ENCODE results near the gene ATF4.
"Not testable (repeated sequence)": the region's sequence is repeated elsewhere in the genome, so short reads cannot be mapped to it uniquely, and the experiment has no call there.

Gene ATF4

DNA sequence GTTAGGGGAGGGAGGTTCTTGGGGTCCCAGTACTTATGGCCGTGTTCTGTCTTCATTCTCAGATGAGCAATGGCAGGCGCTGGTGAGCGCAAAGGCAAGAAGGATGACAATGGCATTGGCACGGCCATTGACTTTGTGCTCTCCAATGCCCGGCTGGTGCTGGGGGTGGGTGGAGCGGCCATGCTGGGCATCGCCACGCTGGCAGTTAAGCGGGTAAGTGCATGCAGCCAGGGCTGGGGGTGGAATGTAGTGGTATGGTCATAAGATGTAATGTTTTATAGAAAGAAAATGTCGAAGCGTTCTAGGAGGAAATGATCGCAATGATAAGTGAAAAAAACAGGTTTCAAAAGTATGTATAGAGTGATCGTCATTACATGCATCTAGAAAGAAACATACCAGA is 9.1 kb upstream of the ATF4 start:
- DNase-seq = no peak

DNA sequence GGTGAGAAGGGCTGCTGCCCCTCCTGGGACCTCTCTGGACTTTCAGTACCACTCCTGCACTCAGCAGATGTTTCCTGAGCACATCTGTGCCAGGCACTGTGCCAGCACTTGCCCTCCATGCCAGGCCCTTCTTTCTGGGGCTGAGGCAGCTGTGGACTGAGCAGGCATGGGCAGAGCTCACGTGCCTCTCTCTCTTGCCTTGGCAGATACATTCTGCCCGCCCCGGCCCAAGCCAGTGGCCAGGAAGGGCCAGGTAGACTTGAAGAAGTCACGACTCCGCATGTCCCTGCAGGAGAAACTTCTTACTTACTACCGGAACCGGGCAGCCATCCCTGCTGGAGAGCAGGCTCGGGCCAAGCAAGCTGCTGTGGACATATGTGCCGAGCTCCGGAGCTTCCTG is 8.3 kb upstream of the ATF4 start:
- no peak for DNase-seq

DNA sequence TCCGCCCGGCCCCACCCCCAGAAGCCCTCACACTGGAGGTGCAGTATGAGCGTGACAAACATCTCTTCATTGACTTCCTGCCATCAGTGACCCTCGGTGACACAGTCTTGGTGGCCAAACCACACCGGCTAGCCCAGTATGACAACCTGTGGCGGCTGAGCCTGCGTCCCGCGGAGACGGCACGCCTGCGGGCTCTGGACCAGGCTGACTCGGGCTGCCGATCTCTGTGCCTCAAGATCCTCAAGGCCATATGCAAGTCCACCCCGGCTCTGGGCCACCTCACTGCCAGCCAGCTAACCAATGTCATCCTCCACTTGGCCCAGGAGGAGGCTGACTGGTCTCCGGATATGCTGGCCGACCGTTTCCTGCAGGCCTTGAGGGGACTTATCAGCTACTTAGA is 6.6 kb upstream of the ATF4 start:
- DNase-seq = no peak

DNA sequence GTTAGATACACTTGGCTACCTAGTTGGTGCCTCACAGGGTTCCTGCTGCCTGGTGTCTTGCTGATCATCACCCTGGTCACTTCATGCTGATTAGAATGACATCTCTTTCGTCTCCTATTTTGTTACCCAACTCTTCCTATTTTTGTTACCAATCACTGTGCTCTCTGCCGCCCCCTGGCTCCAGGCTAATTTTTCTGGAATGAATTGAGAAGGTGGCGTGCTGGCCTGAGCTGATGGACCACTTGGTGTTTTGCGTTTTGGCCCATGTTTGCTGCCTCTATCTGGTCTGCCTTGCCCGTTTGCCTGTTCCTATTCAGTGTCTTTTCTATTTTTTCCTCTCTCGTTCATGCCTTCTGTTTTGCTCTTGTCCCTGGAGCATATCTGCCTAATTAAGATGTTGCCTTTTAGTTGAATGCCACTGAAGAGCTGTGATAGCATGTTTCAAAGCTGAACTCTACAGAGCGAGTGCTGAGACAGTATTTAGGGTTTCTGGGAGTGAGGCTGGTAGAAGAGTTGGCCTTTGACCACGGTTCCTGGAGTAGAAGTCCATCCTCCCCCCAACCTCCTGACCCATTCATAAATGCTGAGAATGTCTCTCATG is 5.9 kb upstream of the ATF4 start:
- DNase-seq = no peak

DNA sequence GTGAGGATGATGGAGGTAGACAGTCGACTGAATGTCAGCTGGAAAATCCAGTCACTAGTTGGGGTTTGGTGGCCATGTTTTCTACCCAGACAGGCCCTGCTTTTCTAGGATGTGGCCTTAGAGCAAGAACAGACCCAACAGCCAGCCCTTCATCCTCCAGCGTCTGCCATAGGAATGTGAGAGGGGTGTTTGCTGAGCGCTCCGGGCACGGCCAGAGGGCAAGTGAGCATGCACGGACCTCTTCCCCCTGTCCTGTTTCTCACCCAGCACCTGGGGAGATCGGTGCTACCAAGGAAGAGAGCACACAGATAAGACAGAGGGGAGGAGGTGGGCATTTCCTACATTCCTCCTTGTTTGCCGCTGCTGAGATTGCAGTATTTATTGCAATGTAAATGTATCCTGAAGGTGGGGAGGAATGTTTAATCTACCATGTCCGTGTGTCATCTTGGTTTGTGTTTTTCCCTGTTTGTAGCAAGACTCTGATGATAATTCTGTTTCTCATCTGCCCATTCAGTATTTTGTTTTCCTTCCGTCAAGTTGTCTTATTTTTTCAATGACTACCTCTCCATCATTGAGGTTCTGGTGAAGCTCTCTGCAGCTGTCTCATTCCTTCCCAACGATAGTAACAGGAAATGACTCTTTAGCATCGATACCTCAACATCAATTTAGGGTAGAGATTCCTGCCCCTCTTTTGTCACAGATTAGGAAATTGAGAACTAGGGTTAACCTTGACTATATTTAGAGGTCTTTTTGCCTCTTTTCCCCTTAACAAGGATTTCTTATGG is 4.9 kb upstream of the ATF4 start:
- DNase-seq = no peak

DNA sequence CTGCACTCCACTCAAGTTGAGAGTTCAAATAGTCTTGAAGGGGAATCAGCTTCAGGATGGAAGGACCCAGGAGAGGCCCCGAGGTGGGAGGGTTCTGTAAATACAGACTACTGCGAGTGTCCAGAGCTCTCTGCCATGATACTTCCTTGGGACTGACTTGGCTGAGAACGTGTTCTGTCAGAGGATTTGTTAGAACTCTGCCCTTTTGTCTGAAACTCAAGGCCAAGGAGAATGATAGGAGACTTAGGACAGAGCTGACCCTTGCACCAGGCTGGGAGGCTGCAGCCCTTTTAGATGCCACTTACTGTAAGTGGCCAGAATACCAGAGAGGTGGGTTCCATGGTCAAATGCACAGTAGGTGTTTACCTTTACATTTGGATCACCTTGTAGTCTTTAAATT is 2.9 kb upstream of the ATF4 start:
- no peak for DNase-seq

DNA sequence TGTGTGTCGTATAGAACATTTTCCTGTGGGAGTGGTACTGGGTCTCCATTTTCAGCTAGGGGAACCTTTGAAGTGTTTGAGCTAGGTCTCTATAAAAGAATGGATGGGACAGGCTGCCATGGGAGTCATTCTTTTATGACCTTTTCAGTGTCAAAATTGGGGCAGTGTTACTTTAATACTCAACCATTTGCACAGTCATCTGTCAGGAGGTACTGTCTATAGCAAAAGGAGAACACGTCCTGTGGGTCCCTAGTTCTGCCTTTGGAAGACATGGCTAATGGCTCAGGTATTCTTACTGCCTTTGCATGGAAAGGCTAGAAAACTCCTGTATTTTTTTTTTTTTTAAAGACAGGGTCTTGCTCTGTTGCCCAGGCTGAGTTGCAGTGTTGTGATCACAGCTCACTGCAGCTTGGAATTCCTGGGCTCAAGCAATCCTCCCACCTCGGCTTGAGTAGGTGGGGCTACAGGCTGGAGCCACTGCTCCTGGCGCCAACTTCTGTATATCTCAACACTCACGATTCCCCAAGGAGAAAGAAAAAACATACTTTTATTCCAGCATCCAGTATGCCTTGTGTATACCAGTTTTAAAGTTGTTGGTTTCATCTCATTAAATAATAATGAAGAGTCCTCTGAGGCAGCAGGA is 2.1 kb upstream of the ATF4 start:
- DNase-seq = no peak

DNA sequence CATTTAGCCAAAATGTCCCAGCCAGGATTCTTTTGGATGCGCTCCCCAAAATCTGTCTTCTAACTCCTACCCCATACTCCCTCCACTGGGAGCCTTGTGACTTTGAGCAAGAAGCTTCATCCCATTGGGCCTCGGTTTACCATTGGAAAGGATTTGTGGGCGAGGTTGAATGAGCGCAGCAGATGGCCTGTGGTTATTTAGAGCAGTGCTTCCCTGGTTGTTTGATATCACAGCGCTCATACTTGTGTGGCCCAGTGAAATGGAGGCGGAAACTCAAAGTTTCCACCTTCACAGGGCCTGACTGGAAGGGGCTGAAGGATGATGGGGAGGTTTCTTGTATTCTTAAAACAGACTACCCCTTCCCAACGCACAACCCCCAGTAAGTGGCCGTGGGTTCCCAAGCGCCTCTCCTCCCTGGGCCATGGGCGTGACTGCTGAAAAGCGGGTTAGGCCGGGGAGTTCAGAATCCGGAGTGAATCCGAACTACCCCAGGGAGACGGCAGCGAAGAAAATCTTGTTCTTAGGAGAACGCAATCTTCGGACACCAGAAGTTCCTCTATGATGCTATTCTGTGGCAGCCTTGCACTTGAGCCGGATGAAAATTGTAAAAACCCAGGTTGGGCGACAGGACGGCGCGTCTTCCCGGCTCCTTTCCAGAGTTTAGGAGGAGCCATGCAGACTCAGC is 1.2 kb upstream of the ATF4 start:
- DNase-seq = no peak

DNA sequence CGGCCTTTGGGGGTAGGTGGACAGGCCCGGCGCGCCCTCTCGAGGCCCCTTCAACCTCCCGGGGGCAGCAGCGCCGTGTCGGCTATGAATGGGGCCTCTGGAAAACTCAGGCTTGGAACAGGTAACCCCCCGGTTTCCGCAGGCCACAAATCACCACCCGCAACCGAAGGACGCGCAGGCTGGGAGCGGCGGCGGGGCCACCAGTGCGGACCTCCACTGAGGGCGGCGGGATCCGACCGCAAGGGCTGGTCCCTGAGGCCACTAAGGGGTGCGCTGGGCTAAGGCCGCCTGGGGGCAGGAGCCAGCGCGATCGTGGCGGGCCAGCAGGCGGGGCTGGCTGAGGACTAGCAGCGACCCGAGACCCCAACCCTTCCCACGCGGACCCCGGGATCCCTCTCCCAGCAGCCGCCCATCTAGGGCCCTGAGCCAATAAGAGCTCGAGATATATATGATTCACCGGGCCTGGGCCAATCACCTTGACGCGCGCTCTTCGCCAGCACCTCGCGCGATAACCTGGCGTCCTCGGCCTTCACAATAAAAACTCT is 609 bp upstream of the ATF4 start:
- DNase-seq = peak in 1 of 2 experiments; percentile 92

DNA sequence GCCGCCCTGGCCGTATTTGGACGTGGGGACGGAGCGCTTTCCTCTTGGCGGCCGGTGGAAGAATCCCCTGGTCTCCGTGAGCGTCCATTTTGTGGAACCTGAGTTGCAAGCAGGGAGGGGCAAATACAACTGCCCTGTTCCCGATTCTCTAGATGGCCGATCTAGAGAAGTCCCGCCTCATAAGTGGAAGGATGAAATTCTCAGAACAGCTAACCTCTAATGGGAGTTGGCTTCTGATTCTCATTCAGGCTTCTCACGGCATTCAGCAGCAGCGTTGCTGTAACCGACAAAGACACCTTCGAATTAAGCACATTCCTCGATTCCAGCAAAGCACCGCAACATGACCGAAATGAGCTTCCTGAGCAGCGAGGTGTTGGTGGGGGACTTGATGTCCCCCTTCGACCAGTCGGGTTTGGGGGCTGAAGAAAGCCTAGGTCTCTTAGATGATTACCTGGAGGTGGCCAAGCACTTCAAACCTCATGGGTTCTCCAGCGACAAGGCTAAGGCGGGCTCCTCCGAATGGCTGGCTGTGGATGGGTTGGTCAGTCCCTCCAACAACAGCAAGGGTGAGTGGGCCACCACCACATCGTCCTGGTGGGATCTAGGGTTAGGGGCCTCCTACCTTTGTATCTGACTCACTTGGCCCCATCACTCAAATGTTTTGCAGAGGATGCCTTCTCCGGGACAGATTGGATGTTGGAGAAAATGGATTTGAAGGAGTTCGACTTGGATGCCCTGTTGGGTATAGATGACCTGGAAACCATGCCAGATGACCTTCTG is 934 bp downstream of the ATF4 start:
- not testable (repeated sequence) for DNase-seq

DNA sequence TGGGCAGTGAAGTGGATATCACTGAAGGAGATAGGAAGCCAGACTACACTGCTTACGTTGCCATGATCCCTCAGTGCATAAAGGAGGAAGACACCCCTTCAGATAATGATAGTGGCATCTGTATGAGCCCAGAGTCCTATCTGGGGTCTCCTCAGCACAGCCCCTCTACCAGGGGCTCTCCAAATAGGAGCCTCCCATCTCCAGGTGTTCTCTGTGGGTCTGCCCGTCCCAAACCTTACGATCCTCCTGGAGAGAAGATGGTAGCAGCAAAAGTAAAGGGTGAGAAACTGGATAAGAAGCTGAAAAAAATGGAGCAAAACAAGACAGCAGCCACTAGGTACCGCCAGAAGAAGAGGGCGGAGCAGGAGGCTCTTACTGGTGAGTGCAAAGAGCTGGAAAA is 1.7 kb downstream of the ATF4 start:
- DNase-seq = not testable (repeated sequence)

DNA sequence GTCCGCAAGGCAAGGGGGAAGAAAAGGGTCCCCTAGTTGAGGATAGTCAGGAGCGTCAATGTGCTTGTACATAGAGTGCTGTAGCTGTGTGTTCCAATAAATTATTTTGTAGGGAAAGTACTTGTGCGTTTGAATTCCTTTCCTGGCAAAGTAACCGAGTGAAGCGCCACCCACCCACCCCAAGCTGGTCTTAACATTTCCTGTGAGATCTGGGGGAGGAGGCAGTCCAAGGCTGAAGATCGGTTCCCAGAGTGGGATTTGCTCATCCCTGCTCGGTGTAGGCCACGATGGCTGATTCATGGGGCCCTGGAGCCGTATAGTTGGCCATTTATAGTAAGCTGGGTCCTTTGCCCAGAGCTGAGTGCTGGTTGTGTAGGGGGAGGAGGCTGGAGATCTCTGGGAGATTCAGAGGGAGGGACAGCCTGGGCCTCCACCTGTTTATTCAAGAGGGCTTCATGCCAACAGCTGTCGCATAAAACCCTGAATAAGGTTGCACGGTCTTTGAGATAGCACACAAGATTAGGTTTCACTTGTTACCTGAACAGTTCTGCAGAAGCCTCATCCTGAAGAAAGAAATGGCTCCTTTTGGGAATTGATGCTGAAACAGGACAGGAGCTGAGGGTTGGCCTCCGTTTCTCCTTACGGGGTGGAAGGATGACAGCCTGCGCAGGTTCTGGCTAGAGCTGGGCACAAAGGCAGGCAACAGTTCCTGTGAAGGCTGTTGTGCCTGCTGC is 2.4 kb downstream of the ATF4 start:
- peak in 1 of 2 experiments; percentile 25 for DNase-seq

DNA sequence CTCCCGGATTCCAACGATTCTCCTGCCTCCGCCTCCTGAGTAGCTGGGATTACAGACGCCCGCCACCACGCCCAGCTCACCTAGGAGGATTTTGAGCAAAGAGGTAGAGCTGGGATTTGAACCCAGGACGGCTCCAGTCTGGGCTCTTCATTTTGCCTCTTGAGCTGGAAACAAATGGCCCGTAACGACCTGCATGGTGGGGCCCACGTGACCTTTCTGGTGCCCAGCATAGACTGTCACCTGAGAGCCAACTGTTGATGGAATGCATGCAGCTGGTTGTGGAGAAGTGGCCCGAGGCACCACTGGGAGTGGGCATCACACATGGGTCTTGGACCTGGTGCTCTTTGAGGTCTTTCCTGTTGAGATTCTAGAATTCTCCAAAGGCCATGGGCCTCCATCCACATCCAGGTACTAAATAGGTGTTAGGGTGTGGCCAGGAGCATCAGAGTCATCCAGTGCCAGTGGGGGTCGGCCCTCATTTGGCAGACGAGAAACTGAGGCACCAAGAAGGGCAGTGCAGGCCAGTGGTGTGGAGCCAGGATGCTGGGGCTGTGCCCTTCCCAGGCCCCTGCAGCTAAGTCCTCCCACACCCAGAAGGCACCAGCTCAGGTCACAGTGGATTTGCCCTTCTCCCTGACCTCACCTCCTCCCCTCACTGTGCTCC is 3.9 kb downstream of the ATF4 start:
- no peak for DNase-seq

DNA sequence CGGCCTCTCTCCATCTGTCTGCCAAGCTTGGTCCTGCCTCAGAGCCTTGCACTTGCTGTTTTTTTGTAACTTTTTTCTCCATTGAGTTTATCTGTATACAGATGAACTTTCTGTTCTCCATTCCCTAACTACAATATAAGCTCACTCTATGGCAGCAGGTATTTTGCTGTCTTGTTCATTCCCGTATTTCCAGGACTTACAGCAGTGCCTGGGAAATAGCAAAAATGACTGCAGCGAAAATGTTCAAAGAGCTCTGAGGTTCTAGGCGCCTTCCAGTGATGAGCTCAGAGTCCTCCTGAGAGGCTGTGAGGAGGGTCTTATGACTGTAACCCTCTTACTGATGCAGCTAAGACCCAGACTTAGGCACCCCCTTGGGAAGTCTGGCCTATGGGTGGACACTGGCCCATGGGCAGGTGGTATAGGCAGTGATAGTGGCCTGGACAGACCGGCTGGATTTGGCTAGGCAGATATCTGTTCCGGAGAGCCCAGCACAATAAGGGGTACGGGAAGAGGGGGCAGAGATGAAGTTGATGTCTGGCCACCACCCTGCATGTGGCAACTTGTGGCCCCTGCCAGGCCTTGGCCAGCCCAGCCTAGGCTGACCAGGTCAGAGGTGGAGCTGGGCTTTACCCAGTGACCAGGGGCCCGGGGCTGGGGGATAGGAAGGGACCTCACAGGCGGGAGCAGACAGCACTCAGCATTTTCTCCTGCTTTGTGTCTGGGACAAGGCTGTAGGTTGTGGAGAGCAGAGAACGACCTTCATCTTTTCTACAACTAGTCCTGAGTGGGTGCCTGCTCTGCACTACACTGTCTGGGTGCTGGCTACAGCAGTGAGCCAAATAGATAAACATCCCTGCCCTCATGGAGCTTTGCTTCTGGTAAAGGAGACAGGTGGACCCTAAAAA is 4.6 kb downstream of the ATF4 start:
- DNase-seq = no peak

DNA sequence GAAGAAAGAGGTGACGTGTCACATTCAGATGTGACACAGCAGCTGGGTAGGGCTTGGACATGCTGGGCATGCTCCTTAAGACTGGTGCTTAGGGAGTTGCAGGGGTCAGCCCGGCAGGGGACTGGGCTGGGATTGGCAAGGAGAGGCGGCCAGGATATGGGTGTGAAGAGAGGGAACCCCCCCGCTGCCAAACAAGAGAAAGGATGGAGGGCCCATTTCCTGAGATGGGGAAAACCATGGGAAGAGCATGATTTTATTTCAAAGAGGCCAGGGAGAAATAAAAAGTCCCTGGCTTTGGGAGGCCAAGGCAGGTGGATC is 5.3 kb downstream of the ATF4 start:
- DNase-seq = no peak

DNA sequence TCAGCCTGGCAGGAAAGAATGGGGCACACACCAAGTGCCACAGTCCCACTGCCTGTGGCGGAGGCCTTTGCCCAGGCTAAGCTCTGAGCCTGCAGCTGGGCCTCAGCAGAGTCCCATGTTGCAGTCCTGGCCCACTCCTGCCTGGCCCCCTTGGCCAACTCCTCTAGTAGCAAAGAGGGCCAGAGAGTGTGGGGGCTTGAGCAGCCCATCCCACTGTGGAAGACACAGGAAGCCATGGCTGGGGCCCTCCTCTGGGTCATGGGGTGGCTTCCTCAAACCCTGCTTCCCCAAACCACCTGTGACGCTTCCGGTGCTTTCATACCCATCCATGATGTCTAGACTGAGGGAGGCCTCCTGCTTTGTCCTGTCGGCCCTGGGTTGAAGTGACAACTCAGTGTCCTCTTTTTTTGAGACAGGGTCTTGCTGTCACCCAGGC is 6.4 kb downstream of the ATF4 start:
- no peak for DNase-seq

DNA sequence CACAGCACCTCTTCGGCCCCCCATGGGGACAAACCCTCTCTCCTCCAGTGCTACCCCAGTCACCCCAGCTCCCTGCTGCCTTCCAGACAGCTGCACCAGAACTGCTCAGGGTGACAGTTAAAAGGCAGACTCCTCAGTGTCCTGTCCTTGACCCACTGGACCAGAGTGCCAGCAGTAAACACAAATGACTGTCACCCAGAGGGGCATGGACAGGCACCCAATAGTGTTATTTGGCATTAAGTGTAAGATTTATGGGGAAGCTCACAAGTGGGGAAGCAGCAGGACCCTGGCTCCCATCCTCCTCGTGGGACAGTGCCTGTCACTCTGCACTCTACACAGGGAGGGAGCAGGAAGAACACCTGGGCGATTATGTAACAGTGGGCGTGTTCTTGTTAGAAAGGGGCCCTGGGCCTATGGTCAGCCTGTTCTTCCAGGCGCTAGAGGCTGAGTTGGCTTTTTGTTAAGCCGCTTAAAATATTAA is 7.2 kb downstream of the ATF4 start:
- DNase-seq = no peak

DNA sequence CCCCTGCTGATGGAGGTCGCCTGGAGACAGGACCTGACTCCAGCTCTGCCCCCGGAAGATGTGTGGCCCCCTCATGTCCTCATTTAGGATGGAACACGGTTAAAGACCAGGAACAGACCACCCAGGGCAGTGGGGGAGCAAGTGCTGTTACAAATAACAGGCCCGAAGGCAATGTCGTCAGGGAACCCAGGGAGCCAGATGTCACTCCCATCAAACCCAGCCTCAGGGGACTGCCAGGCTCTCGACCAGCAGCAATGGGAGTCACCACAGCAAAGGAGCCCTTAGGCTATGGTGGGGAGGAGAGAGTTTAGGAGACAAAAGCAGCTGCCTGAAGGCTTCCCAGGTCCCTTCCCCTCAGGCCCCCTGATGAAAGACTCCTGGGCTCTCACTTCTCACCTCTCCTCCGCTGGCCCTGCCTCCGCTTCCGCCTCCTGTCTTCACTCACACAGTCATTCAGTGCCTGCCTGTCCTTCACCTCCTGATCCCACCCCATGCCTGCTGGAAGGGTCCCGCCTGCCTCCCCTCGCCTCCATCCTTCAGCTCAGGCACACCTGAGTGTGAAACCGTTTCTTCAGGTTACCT is 7.8 kb downstream of the ATF4 start:
- no peak for DNase-seq

DNA sequence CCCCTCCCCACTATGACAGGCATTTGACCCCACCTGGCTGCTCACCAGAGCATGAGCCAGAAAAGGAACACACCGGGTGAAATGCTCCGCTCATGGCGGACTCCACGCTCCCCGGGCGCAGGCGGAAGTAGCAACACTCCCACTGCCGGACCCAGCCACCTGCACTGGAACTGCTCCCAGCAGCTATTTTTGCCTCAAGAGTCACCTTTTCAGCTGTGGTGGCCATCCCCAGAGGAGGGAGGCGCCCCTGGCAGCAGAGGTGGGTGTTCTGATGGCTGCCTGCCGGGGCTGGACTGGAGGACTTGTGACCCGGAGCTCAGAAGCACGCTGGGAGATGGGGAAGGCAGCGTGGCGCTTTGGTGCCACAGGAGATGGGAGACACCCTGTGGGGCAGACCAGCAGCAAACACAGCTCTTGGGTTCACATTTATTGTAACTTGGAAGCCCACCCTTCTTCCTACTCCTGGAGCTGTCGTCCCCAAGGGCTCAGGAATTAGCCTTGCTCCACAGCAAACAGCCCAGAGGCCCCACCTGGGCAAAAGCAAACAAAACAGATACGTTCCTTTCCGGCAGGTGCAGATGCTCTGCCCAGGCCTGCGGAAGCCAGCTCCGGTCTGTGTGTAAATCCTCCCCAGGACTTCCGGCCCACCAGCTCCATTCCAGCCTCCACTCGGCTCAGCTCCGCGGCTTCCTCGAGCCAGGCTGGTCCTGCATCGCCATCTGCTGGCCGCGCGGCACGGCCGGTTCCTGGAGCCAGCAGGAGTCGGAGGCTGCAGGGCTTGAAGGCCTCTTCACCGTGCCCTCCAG is 8.5 kb downstream of the ATF4 start:
- DNase-seq = peak; percentile 63 to 89

Measured in NCI-H187 (cell line).